Neural progenitor cell (in vitro differentiated cells): ENCODE measurements around the gene DDX10. TPM values are rescaled to one million over a fixed set of nuclear protein-coding genes. Genes with fewer than 3 reads are reported as not detected.

Experiments
- DNase-seq: peaks from one replicate; pipeline ENCODE4 v3.0.0-alpha.2; 2016; ENCODE audit warnings: low spot score
- H2AFZ ChIP-seq: fragments of 200-600 bp; sonication (generic); replicated peaks from 2 replicates; pipeline ENCODE4 v1.6.1; 2016; ENCODE audit warnings: antibody characterized with exemption
- H3F3A ChIP-seq: fragments of 200-600 bp; sonication (generic); 2 replicates; pipeline ENCODE4 v1.6.1; 2016; ENCODE audit warnings: antibody characterized with exemption, low read depth
- H3K27ac ChIP-seq: fragments of 200-600 bp; sonication (generic); 2 replicates; pipeline ENCODE4 v1.5.1; 2016; ENCODE audit warnings: mild to moderate bottlenecking
- H3K27me3 ChIP-seq: fragments of 200-600 bp; sonication (generic); 2 replicates; pipeline ENCODE4 v1.6.1; 2016; ENCODE audit warnings: mild to moderate bottlenecking, moderate library complexity
- H3K36me3 ChIP-seq: fragments of 200-600 bp; sonication (generic); 2 replicates; pipeline ENCODE4 v1.5.1; 2016
- H3K4me1 ChIP-seq: fragments of 200-600 bp; sonication (generic); 2 replicates; pipeline ENCODE4 v1.6.1; 2016; ENCODE audit warnings: mixed run types
- H3K4me2 ChIP-seq: fragments of 200-600 bp; sonication (generic); 2 replicates; pipeline ENCODE4 v1.6.1; 2016
- H3K4me3 ChIP-seq: fragments of 200-600 bp; sonication (generic); 2 replicates; pipeline ENCODE4 v1.5.1; 2016
- H3K79me2 ChIP-seq: fragments of 200-600 bp; sonication (generic); 2 replicates; pipeline ENCODE4 v1.6.1; 2016; ENCODE audit warnings: low read depth
- H3K9ac ChIP-seq: fragments of 200-600 bp; sonication (generic); 2 replicates; pipeline ENCODE4 v1.6.1; 2016
- H3K9me3 ChIP-seq: fragments of 200-600 bp; sonication (generic); 2 replicates; pipeline ENCODE4 v1.5.1; 2016; ENCODE audit warnings: low read depth
- H4K20me1 ChIP-seq: fragments of 200-600 bp; sonication (generic); 2 replicates; pipeline ENCODE4 v1.6.1; 2016; ENCODE audit warnings: low read depth
- H3K27ac Mint-ChIP-seq: 3 replicates; pipeline ENCODE4 v1.8.0; 2021; ENCODE audit warnings: mixed read lengths
- H3K27me3 Mint-ChIP-seq: 2 replicates; pipeline ENCODE4 v1.8.0; 2022; ENCODE audit warnings: low read depth, mild to moderate bottlenecking, inconsistent platforms, moderate library complexity, mixed read lengths; ENCODE audit not compliant: insufficient read depth
- H3K36me3 Mint-ChIP-seq: 3 replicates; pipeline ENCODE4 v1.8.0; 2021; ENCODE audit warnings: mixed read lengths
- H3K4me1 Mint-ChIP-seq: 3 replicates; pipeline ENCODE4 v1.8.0; 2021; ENCODE audit warnings: mixed read lengths
- H3K4me3 Mint-ChIP-seq: 3 replicates; pipeline ENCODE4 v1.8.0; 2021; ENCODE audit warnings: mild to moderate bottlenecking, moderate library complexity, mixed read lengths
- H3K9me3 Mint-ChIP-seq: 3 replicates; pipeline ENCODE4 v1.8.0; 2020; ENCODE audit warnings: mixed read lengths
- CTCF ChIP-seq: fragments of 200-600 bp; sonication (generic); IDR thresholded peaks from 2 replicates; pipeline ENCODE4 v1.5.1; 2017; ENCODE audit warnings: antibody characterized with exemption, mild to moderate bottlenecking
- EZH2 ChIP-seq: fragments of 200-600 bp; sonication (generic); IDR thresholded peaks from 2 replicates; pipeline ENCODE4 v1.6.1; 2017; ENCODE audit warnings: antibody characterized with exemption, mild to moderate bottlenecking, moderate library complexity
- EZH2phosphoT487 ChIP-seq: fragments of 200-600 bp; sonication (generic); IDR thresholded peaks from 2 replicates; pipeline ENCODE4 v1.6.1; 2017; ENCODE audit warnings: antibody characterized with exemption
- total RNA-seq: library from RNA; depleted of rRNA; stranded (reverse); fragments of >200 nt; gene quantifications from 2 replicates; pipeline ENCODE4 v1.2.3, GENCODE V29; 2015; ENCODE audit warnings: low replicate concordance

DDX10 gene
- total RNA-seq, 1 donor from 2014 or later: 34.1 TPM

GRCh38 chr11:108624196-108624925 lies 40.5 kb upstream of the DDX10 start:
- Mint-ChIP-seq H3K4me1 (no peaks in the 10 kb centered on the region), H3K4me3 (no peak overlapping the region), H3K36me3 (peaks cover 1% of the 10 kb centered on the region), H3K27ac (no peak overlapping the region), H3K9me3 (peaks cover 4% of the 10 kb centered on the region), H3K27me3 (peaks cover 2% of the 10 kb centered on the region)
- TF ChIP-seq CTCF (no peak), EZH2phosphoT487 (no peak), EZH2 (no peak)
- no peak overlapping the region for H3K27ac ChIP-seq
- H3K4me3 ChIP-seq: no peak overlapping the region
- no peaks in the 10 kb centered on the region for H3K36me3 ChIP-seq
- H3K9ac ChIP-seq: no peak overlapping the region
- no peaks in the 10 kb centered on the region for H4K20me1 ChIP-seq
- H3K9me3 ChIP-seq: no peaks in the 10 kb centered on the region
- H3K27me3 ChIP-seq: no peaks in the 10 kb centered on the region
- no peak overlapping the region for H2AFZ ChIP-seq
- no peak for DNase-seq
- H3F3A ChIP-seq: no peaks in the 10 kb centered on the region
- H3K4me1 ChIP-seq: no peaks in the 10 kb centered on the region
- H3K4me2 ChIP-seq: no peak overlapping the region
- no peaks in the 10 kb centered on the region for H3K79me2 ChIP-seq

- no peak overlapping the region for H2AFZ ChIP-seq
- H3K27me3 Mint-ChIP-seq: peaks cover 5% of the 10 kb centered on the region
These were observed 36.5 kb upstream of the DDX10 start for GRCh38 chr11:108628326-108628725.

GRCh38 chr11:108628812-108629211 lies 36.1 kb upstream of the DDX10 start:
- no peak for DNase-seq
- Mint-ChIP-seq H3K36me3 (peaks cover 1% of the 10 kb centered on the region), H3K4me3 (no peak overlapping the region), H3K4me1 (peaks cover 11% of the 10 kb centered on the region), H3K27me3 (peaks cover 5% of the 10 kb centered on the region), H3K27ac (no peak overlapping the region), H3K9me3 (peaks cover 11% of the 10 kb centered on the region)
- no peaks in the 10 kb centered on the region for H4K20me1 ChIP-seq
- no peak overlapping the region for H3K4me3 ChIP-seq
- no peaks in the 10 kb centered on the region for H3K27me3 ChIP-seq
- TF ChIP-seq EZH2phosphoT487 (no peak), CTCF (no peak), EZH2 (no peak)
- H3K36me3 ChIP-seq: no peaks in the 10 kb centered on the region
- no peaks in the 10 kb centered on the region for H3F3A ChIP-seq
- H3K4me1 ChIP-seq: peaks cover 4% of the 10 kb centered on the region
- no peak overlapping the region for H3K4me2 ChIP-seq
- H3K79me2 ChIP-seq: no peaks in the 10 kb centered on the region
- H3K9ac ChIP-seq: no peak overlapping the region
- H3K9me3 ChIP-seq: no peaks in the 10 kb centered on the region
- H3K27ac ChIP-seq: no peak overlapping the region
- H2AFZ ChIP-seq: no peak overlapping the region

More at GRCh38 chr11:108628326-108628725, 36.5 kb upstream of the DDX10 start:
- Histone ChIP-seq H3K27me3 (no peaks in the 10 kb centered on the region), H3K79me2 (no peaks in the 10 kb centered on the region), H3K27ac (no peak overlapping the region), H3K9me3 (no peaks in the 10 kb centered on the region), H3F3A (no peaks in the 10 kb centered on the region), H3K4me3 (no peak overlapping the region), H3K4me2 (no peak overlapping the region), H3K9ac (no peak overlapping the region), H4K20me1 (no peaks in the 10 kb centered on the region), H3K36me3 (no peaks in the 10 kb centered on the region), H3K4me1 (peaks cover 4% of the 10 kb centered on the region)
- peaks cover 1% of the 10 kb centered on the region for H3K36me3 Mint-ChIP-seq
- no peak overlapping the region for H3K27ac Mint-ChIP-seq
- peaks cover 11% of the 10 kb centered on the region for H3K4me1 Mint-ChIP-seq
- no peak for DNase-seq
- peaks cover 11% of the 10 kb centered on the region for H3K9me3 Mint-ChIP-seq
- TF ChIP-seq EZH2 (no peak), CTCF (no peak)
- no peak overlapping the region for H3K4me3 Mint-ChIP-seq
